Lower lobe of right lung (tissue), 2 donors: ENCODE results near the gene APLN. TPM values are rescaled to one million over a fixed set of nuclear protein-coding genes. Genes with fewer than 3 reads are reported as not detected.

Experiments used
- ATAC-seq, 2 donors: fragments of 200-7000 bp; cut with Tn5 transposase; one replicate each; pipeline ENCODE4 v1.9.1; 2020 to 2022; ENCODE audit warnings: mild to moderate bottlenecking in 2 of 2, moderate library complexity in 2 of 2
- DNase-seq: peaks from one replicate; pipeline ENCODE4 v3.0.0-alpha.2; 2020
- H3K27ac ChIP-seq: fragments of 200-600 bp; one replicate; pipeline ENCODE4 v1.8.0; 2022
- H3K27me3 ChIP-seq: fragments of 200-600 bp; one replicate; pipeline ENCODE4 v1.8.0; 2022; ENCODE audit warnings: low read depth
- H3K36me3 ChIP-seq: fragments of 200-600 bp; one replicate; pipeline ENCODE4 v1.8.0; 2022; ENCODE audit warnings: mild to moderate bottlenecking
- H3K4me1 ChIP-seq: fragments of 200-600 bp; one replicate; pipeline ENCODE4 v1.8.0; 2022
- H3K4me3 ChIP-seq: fragments of 200-600 bp; one replicate; pipeline ENCODE4 v1.8.0; 2022; ENCODE audit warnings: mild to moderate bottlenecking
- H3K9me3 ChIP-seq: fragments of 200-600 bp; one replicate; pipeline ENCODE4 v1.8.0; 2022
- CTCF ChIP-seq: fragments of 200-600 bp; IDR thresholded peaks from one replicate; pipeline ENCODE4 v1.8.0; 2022; ENCODE audit warnings: antibody characterized with exemption, mild to moderate bottlenecking
- intact Hi-C: fragments of 100-400 bp; cut with DNase I; formaldehyde crosslinking; loops from one replicate; pipeline ENCODE4 v1.11.0; 2022
- total RNA-seq: library from RNA; stranded (reverse); fragmentation: NEBNext Ultra II Directional; extraction: Animal tissue kit (Norgen Biotek cat#: 25700); gene quantifications from one replicate; pipeline ENCODE4 v1.2.1, GENCODE V29; 2021
- donor health status: DM: no; HTN: yes; CAD: no; lungs with severe emphysema.

Gene APLN
- total RNA-seq, 1 donor from 2014 or later, result 4.2 TPM

GRCh38 chrX:129663171-129663570 lies 8.4 kb upstream of the APLN start:
- ATAC-seq (no peak), DNase-seq (no peak)
- Histone ChIP-seq H3K27ac (no peak overlapping the region), H3K27me3 (no peaks in the 10 kb centered on the region), H3K4me3 (no peak overlapping the region), H3K9me3 (no peaks in the 10 kb centered on the region), H3K36me3 (no peaks in the 10 kb centered on the region), H3K4me1 (no peaks in the 10 kb centered on the region)
- TF ChIP-seq CTCF, result no peak
- intact Hi-C loops, result no loop called here

- TF ChIP-seq CTCF, result no peak
- H3K36me3 ChIP-seq, result no peaks in the 10 kb centered on the region
- no peaks in the 10 kb centered on the region for H3K9me3 ChIP-seq
- H3K4me3 ChIP-seq, result no peak overlapping the region
- DNase-seq (no peak), ATAC-seq (no peak)
- no peaks in the 10 kb centered on the region for H3K27me3 ChIP-seq
- H3K4me1 ChIP-seq, result no peaks in the 10 kb centered on the region
- no peak overlapping the region for H3K27ac ChIP-seq
- intact Hi-C loops, result no loop called here
These were observed 6.6 kb upstream of the APLN start for GRCh38 chrX:129661369-129661768.

- no peak for TF ChIP-seq CTCF
- intact Hi-C loops, result loop anchor here (10.0 kb wide), 1 partner anchor 55 kb away; no protein-coding TSS in a partner anchor
- H3K4me3 ChIP-seq, result no peak overlapping the region
These were observed 5.1 kb upstream of the APLN start for GRCh38 chrX:129659861-129660260.

GRCh38 chrX:129659141-129659540 lies 4.4 kb upstream of the APLN start:
- Histone ChIP-seq H3K36me3 (no peaks in the 10 kb centered on the region), H3K27ac (no peak overlapping the region), H3K9me3 (no peaks in the 10 kb centered on the region), H3K4me1 (peaks cover under 1% of the 10 kb centered on the region), H3K27me3 (no peaks in the 10 kb centered on the region), H3K4me3 (no peak overlapping the region)
- ATAC-seq (peak; percentile 38 to 57), DNase-seq (no peak)
- TF ChIP-seq CTCF, result no peak
- intact Hi-C loops, result loop anchor here (10.0 kb wide), 1 partner anchor 56 kb away; no protein-coding TSS in a partner anchor

More at GRCh38 chrX:129659861-129660260, 5.1 kb upstream of the APLN start:
- ATAC-seq (peak; percentile 31 to 51), DNase-seq (no peak)
- Histone ChIP-seq H3K4me1 (no peaks in the 10 kb centered on the region), H3K27me3 (no peaks in the 10 kb centered on the region), H3K9me3 (no peaks in the 10 kb centered on the region), H3K36me3 (no peaks in the 10 kb centered on the region), H3K27ac (no peak overlapping the region)

- intact Hi-C loops, result loop anchor here (10.0 kb wide), 1 partner anchor 56 kb away; no protein-coding TSS in a partner anchor
- DNase-seq (no peak), ATAC-seq (no peak)
- no peaks in the 10 kb centered on the region for H3K27me3 ChIP-seq
- no peak overlapping the region for H3K4me3 ChIP-seq
- TF ChIP-seq CTCF, result no peak
- no peaks in the 10 kb centered on the region for H3K36me3 ChIP-seq
- peaks cover 6% of the 10 kb centered on the region for H3K4me1 ChIP-seq
- no peak overlapping the region for H3K27ac ChIP-seq
- no peaks in the 10 kb centered on the region for H3K9me3 ChIP-seq
These were observed 3.7 kb upstream of the APLN start for GRCh38 chrX:129658429-129658828.
